SH-SY5Y (cell line): ENCODE results near the gene KRT80.

Experiments
- GATA2 ChIP-seq: IDR thresholded peaks from 2 replicates; pipeline ENCODE4 v1.6.1; 2011; ENCODE audit warnings: mild to moderate bottlenecking, low read depth, low read length
- GATA3 ChIP-seq: IDR thresholded peaks from 2 replicates; pipeline ENCODE4 v1.6.1; 2011; ENCODE audit warnings: low read depth, mild to moderate bottlenecking, low read length, moderate library complexity

KRT80 gene

DNA sequence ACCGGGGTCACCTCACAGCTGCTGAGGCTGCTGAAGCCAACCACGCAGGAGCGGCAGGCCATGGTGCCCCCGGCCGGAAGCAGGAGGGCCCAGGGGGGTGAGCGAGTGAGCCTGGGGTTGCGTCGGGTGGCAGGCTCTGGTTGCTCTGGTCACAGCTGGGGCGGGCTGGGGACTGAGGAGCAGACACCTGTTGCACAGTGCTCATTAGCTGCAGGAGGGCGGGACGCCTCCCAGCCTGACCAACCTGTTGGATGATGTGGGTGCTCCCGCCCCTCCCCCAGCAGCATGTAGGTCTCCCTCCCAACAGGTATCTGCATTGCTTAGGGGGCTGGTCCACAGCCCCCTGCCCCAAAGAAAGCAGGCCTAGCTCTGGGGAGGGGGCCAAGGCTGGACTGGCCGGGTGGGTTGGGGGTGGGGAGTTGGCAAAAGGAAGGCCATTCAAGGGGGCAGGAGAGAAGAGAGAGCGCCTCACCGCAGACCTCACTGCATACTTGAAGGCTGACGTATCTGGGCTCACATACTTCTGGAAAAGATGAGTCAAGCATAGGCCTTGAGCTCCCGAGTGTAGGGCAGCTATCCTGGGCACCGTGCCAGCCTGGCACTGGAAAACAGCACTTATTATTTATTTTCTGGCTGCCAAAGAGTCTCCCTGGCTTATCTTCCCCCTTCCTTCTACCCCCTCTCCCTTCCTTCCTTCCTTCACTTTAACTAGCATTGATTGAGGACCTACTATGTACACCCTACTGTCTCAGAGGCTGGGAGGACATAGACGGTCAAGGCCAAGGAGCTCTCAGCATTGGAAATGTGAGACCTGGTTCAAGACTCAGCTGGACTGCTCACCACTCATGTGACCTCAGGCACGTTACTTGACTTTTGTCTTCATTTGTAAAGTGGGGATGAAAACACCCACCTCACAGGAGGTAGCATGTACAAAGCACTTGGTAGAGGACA is at the start of gene KRT80:
Gene KRT80, minus strand, starts transcription at position 174 of the 951 bp plus-strand sequence. Its CDS starts 112 bp downstream, at position 62.
- TF ChIP-seq GATA3, result no peak
- TF ChIP-seq GATA2, result no peak

DNA sequence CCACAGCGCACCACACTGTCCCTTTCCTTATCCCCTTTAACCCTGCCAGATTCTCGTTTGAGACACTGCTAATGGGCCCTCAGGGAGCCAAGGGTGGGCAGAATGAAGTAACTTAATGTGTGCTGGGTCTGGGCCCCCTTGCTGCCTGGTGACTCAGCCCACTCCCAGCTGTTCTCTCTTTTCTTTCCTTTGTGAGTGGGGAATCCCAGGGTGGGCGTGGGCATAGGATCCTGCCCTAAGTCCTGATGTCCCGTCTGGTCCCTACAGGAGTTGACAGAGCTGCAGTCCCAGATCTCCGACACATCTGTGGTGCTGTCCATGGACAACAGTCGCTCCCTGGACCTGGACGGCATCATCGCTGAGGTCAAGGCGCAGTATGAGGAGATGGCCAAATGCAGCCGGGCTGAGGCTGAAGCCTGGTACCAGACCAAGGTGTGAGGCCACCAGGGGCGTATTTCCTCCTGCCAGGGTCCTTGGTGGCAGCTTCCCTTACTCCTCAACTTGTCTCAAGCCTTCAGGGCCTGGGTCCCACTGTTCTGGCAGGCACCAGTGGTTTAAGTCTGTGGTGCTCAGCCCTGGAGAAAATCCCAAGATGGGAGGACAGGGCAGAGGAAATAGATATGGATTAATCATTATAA is 49.5 kb upstream of the KRT80 start:
- TF ChIP-seq GATA3 (no peak), GATA2 (no peak)

- TF ChIP-seq GATA2 (no peak), GATA3 (no peak)
Observed at GRCh38 chr12:52239767-52240166, 48.0 kb upstream of the KRT80 start.

DNA sequence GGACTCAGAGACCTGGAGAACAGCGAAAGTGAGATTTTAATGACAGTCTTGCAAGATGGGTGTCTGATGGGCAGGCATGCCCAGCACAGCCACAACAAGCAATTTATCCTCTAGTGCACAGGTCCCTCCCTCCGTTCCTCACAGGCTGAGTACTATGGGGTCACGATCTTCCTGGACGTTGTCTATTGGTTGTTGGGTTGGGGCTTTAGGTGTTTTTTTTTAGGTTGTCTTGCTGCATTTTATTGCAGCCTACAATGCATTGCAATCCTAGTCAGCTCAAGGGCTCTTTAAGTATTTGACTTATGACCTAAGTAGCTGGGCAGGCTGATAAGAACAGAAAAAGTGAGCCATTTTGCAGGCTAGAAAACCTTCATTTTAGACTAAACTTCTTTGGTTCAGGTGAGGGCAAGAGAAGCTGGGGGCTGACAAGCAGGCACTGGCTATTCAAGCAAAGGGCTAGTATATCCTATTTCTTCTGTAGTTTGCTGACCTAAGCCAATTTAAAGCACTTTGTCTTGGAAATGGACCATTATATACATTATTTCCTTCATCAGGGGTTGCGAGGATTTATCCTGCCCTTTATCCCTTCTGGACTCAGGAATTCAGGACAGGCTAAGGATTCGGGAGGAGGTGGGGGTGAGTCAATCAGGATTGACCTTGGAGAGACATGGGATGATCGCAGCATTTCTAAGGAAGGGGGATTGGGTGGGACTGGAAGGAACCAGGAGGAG is 47.3 kb upstream of the KRT80 start:
- TF ChIP-seq GATA2 (no peak), GATA3 (no peak)

DNA sequence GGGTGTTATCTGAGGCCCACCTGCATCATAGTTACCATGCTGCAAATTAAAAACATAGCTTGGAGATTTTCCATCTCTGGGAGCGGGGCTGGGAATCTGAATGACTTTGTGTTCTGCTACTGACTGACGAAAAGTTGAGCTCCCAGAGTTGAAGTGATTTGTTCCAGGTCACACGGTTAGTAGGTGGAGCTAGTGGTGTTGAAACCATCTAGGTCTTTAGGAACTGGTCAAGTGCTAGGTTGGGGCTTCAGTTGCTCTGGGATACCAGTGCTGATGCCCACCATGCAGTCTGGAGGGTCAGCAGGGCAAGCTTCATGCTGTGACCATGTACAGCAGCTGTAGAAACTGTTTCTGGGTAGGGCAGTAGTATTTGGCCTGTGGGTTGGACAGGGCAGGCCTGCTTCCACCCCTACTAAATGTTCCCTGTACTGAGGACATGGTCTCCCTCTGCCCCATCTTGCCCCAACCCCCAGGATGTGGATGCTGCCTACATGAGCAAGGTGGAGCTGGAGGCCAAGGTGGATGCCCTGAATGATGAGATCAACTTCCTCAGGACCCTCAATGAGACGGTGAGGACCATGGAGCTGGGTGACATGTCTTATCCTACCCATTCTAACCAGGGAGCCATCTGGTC is 46.5 kb upstream of the KRT80 start:
- TF ChIP-seq GATA2 (no peak), GATA3 (no peak)

DNA sequence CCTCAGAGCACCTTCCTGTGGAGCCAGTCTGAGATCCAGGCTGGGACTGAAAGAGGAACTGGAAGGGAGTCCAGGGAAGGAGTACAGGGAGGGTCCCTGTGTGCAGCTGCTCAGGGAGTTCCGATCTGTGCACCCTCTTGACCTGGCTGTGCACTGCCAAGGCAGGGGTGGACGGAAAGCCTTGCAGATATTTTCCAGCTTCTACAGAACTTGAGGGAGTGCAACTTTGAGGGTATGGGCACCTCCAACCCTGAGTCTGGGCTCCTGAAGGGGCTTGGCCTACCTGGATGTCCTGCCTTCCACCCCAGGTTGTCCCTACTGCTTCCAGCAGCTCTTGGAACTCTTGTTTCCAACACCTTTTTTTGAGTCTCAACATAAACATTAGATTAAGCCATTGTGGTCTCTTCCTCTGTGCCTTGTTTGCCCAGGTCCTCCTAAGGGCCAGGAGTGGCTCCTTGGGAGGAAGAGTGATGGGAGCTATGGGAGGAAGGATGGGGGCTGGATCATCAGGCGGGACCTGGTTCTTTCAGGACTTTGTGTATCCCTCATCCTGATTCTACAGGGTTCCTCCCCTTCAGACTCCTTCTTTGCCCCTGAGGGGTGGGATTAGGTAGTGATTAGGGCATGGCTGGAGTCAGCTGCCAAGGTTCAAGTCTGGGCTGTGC is 44.7 kb upstream of the KRT80 start:
- no peak for TF ChIP-seq GATA3
- TF ChIP-seq GATA2, result no peak

DNA sequence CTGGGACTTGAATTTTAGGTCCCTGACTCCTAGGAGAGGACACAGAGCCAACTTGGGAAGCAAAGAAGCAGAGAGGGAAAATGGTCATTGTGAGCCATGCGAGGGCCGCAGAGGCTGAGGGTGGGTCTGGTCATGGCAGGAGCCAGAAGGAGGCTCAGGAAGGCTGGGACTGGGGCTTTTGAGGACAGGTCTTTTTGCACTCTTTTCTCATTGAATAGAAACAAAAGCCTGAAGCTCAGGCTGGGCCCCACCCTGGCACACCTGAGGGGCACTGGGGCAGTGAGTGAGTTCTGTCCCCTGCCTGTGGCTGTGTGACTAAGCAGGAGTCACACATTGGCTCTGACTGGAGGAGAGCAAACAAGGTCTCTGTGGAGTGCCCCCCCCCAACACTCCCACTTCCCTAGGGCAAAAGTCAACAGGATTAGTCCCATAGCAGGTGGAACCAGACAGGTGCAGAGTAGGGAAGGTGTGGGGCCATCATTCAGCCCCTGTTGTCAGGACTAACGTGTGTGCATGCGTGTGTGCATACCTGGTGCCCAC is 44.1 kb upstream of the KRT80 start:
- TF ChIP-seq GATA2, result no peak
- TF ChIP-seq GATA3, result no peak

GRCh38 chr12:52235001-52235764 is 43.4 kb upstream of the KRT80 start:
- TF ChIP-seq GATA3 (no peak), GATA2 (no peak)

DNA sequence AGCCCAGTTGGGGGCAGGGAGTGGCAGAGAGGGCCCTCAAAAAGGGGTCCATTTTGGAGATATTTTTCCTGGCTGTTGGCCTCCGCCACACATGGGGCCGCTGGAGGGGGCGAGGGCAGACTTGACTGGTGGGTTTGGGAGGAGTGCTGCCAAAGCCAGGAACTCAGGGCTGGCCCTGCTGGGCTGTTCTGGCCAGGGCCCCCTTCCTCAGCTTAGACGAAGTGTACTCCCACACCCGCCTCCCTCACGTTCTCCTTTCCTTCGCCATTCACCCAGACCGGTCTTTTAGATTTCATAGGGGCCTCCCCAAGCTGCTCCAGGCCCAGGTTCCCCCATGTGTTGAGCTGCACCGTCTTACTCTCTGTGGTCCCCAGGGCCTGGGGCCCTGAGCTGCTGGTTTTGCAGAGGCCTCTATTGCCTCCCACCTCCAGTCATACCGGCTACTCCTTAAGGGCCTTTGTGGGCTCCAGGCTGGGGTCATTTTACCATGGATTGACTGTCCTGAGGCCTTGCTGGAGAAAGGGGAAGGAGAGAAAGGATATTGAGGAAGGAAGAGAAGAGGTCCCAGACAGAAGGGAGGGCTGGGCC is 42.5 kb upstream of the KRT80 start:
- no peak for TF ChIP-seq GATA3
- no peak for TF ChIP-seq GATA2

GRCh38 chr12:52233462-52234207 is 41.8 kb upstream of the KRT80 start:
- TF ChIP-seq GATA3 (no peak), GATA2 (no peak)

DNA sequence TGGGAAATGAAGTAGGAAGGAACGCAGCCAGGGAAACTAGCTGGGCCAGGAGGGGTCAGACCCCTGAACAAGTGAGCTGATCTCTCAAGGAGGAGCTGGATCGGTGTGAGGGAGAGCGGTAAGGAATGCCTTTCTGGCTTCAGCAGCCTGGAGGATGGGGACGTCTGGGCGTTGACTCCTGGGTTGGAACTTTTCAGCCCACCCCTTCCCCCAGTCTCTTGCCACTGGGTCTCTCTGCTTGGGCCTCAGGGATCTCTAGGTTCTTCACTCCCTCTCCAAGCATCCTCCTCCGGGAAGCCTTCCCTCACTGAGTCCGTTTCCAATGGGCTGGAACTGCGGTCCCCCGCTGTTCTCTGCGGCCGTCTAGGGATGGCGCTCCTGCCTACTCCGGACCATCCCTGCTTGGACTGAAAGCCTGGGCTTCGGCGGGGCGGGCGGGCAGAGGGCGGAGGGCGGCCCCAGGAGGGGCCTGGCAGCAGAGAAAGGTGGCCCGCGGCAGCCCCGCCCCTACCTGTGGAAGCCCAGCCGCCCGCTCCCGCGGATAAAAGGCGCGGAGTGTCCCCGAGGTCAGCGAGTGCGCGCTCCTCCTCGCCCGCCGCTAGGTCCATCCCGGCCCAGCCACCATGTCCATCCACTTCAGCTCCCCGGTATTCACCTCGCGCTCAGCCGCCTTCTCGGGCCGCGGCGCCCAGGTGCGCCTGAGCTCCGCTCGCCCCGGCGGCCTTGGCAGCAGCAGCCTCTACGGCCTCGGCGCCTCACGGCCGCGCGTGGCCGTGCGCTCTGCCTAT is 41.1 kb upstream of the KRT80 start, which contains the start of gene KRT7:
Gene KRT7, plus strand, starts transcription at position 570 of the 788 bp plus-strand sequence. Its CDS starts 54 bp downstream, at position 624.
- TF ChIP-seq GATA2, result no peak
- TF ChIP-seq GATA3, result no peak
